Tracheal epithelial cell (primary cell): Measurements from ENCODE around the gene PDE3B. TPM values are rescaled to one million over a fixed set of nuclear protein-coding genes. Genes with fewer than 3 reads are reported as not detected.

Source experiments
- total RNA-seq: library from RNA; depleted of rRNA; stranded (reverse); fragments of >200 nt; gene quantifications from 2 replicates; pipeline ENCODE4 v1.2.1, GENCODE V29; 2014

Gene PDE3B
- total RNA-seq: under 0.01 and 0.85 TPM in 2 replicates

GRCh38 chr11:14643697-14644225 lies at the start of gene PDE3B:
TSS of gene PDE3B (plus strand) at chr11:14643804. CDS start at chr11:14644076, 272 bp downstream.

GRCh38 chr11:14892036-14892556 lies 248.5 kb downstream of the PDE3B start, which contains the start of gene CYP2R1:
TSS of gene CYP2R1 (minus strand) at chr11:14892231. CDS start at chr11:14892205, 26 bp downstream.

Other genes starting within 250 kb of the PDE3B start
- 198 and 269 TPM in 2 replicates for gene COPB1, start 144.0 kb upstream of the PDE3B start, total RNA-seq
- gene PSMA1, start 123.4 kb upstream of the PDE3B start, total RNA-seq: 128 and 142 TPM in 2 replicates
- 11.3 and 35.4 TPM in 2 replicates for gene CYP2R1, start 248.4 kb downstream of the PDE3B start, total RNA-seq